ENCODE measurements around the gene STX11.

DNA sequence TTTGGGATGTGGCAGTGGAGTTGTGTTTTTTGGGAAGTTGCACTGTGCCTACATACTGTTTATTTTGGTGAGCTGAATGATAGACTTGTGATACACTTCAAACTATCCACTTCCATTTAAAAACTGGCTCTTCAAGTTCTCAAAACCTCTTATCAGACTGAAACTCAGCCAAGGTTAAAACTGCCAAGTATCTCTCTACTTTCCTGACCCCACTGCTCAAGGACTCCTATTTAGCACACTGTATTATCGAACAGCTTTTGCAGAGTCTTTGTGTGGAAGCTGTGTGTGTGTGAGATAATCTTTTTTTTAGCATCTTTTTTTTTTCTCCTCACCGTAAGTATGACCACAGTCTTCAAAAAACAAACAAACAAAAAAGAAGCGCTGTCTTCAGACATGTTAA, 21.1 kb downstream of the STX11 start:
- TF ChIP-seq POLR2A (IDR thresholded peaks at IDR 0.05; ENCODE audit: low read depth, low read length) (no peak), POLR2AphosphoS5 (IDR thresholded peaks at IDR 0.05; ENCODE audit: low read depth, low read length) (no peak), TAF1 (IDR thresholded peaks at IDR 0.05; ENCODE audit: borderline replicate concordance, low read depth, low read length) (no peak)
